Skin of body (tissue), 2 donors: ENCODE data around the gene BOD1. TPM values are rescaled to one million over a fixed set of nuclear protein-coding genes. Genes with fewer than 3 reads are reported as not detected.

Source experiments
- DNase-seq: peaks from one replicate; lab custom pipeline; 2025; lab: John Stamatoyannopoulos, UW
- total RNA-seq: library from RNA; depleted of rRNA; stranded (reverse); fragments of >200 nt; gene quantifications from one replicate; pipeline ENCODE4 v1.2.3, GENCODE V29; 2014

The BOD1 gene
- total RNA-seq, 1 donor from 2014 or later = 47.4 TPM

DNA sequence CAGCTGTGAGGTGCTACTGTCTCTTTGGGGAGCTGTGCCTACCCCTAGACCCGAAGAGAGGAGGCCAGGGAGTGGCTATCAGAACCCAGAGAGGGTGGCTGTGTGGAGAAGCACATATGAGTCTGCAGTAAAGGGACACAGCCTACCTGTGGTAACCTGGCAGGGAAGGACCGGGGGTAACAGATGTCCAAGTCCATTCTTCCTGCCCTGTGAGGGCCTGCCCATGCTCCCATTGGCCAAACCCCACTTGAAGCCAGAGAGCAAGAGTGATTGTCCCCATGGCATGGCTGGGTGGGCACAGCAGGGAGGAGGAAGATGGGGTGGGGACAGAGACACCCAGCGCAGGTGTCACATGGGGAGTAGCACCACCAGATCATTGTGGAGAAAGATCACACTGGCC lies 39.3 kb downstream of the BOD1 start:
- DNase-seq = no peak

GRCh38 chr5:173575985-173576384 lies 40.5 kb downstream of the BOD1 start:
- DNase-seq = no peak

DNA sequence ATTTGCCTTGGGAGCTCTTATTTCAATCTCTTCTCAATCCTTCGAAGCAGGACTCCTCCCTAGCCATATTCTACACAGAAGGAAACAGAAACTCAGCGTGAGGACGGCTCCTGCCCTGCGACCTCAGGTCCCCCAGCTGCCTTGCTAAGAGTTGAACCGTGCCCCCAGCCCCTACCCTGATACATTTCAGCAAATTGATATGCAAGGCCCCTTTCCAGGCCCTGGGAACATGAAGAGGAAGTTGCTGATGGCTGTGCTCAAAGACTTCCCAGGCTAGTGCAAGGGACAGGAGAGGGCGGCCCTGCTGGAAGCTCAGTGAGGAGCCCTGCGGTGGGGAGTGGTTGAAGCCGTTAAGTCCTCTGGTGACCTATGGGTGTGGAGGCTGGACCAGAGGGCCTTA lies 41.5 kb downstream of the BOD1 start:
- no peak for DNase-seq

DNA sequence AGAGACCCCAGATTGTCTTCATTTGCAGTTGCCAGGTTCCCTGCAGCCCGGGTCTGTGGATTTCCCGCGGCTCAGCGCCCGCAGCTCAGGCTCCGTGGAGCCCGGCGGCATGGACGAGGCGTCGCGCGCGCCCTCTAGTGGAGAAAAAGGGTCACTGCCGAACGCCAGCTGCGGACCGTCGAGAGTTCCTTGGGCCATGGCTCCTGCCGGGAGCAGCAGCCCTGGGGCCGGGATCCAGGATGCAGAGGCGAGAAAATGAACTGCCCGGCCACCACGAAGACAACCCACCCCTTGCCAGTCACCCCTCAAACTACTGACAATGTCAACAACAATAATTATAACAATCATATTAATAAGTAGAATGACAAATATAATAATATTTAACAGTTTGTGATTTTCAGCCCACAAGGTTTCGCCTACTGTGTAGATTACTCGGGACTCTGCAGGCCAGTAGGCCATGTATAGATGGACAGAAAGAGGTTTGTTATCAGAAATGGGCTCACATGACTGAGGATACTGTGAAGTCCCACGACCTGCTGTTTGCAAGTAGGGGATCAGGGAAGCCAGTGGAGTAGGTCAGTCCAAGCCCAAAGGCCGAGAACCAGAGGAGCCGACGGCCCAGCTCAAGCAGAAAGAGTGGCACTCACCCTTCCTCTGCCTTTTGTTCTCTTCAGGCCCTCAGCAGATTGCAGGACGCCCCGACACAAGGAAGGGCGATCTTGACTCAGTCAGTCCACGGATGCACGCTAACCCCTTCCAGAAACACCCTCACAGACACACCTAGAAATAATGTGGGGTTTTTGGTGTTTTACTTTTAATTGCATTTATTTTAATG lies 43.1 kb downstream of the BOD1 start:
- no peak for DNase-seq

DNA sequence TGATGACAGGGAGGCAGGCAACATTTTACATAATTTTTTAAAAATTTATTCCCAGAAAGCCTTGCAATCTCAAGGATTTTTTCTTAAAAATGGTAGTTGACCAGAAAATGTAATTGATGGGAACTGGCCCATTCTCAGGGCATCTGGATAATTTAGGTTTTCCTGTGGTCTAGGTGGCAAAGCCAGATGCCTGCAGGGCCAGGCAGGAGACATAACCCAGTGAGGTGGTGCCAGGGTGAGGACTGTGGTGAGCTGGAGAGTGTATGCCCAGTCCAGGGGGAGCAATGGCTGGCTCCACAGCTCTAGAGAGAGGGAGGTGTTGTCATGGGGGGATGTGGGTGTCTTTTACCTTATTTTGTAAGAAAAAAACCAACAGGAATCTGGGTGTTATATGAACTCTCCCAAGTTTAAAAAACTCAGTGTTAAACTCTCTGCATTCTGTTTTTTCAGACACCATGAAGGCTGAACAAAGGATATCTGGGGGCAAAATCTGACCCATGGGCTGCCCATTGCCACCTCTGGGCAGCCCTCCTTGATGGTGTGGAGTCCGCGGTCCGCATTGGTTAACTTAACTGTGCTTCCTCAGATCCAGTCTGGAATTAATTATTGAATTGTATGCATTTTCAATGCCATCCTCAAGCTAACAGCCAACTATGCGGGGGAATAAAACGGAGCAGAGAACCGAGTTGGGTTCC lies 43.9 kb downstream of the BOD1 start:
- no peak for DNase-seq

GRCh38 chr5:173570321-173571090 lies 45.9 kb downstream of the BOD1 start:
- DNase-seq = no peak

DNA sequence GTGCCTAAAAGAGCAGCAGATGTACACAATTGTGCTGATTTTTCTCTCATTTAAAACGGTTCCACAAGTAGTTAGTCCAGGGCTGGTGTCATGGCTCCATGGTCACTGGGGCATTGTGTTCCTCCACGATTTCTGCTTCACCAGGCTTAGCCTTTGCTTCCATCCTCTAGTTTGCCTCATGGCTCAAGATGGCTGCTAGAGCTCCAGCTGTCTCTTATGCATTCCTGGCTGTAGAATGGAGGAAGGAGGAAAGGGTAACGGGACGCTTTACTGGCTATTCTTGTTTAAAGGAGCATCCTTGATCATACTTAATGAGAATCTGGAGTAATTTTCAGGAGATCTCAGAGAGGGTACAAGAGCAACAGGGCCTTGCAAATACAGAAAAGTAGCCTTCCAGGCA lies 47.7 kb downstream of the BOD1 start:
- no peak for DNase-seq

DNA sequence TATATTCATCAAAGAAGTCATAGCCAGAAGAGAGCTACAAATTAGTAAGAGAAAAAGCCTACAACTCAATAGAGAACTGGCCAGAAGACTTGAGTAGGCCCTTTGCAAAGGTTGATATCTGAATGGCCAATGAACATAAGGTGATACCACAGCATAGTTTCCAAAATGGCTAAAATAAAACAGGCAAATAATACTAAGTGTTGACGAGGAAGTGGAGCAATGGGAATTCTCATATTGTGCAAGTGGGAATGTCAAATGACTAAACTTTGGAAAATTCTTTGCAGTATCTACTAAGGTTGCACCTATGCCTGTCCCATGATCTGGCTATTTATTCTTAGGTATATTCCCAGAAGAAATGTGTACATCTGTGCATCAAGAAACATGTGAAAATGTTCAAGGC lies 48.3 kb downstream of the BOD1 start:
- no peak for DNase-seq

DNA sequence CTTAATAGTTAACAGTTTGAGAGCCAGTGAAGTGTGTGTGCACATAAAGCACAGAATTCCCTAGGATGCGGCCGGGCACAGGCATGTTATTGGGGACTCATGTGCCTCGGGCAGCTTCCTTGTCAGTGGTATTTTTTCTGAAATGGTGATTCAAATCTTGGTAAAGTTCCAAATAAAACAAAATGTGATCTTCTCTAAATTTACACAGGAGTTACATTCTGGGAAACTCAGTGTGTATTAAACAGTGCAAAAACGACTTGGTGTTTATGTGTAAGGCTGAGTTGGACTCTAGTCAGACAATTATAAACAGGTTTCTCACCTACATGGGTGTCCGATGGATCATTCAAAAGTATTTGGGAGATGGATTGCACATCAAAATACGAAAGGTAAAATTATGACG lies 48.9 kb downstream of the BOD1 start:
- no peak for DNase-seq

GRCh38 chr5:173565491-173566072 lies 50.9 kb downstream of the BOD1 start:
- DNase-seq = no peak

DNA sequence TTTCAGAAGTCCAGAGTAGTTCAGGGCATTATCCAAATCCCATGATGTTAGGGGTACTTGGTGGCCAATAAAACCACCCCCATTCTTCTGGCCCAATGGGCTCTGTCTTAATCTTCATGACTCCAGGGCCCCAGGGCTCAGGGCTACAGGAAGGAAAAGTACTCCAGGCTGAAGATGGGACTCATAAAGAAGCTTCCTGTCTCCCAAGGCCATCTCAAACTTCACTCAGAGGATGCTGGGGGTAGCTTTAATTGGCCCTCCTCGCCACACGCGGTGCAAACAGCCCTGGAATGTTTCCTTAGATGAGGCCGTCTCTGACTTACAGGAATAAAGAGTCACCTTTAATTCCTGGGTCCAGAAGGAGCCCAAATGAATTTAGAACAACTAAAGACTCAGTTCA lies 52.3 kb downstream of the BOD1 start:
- DNase-seq = no peak

- DNase-seq = no peak
Observed at GRCh38 chr5:173563246-173563645, 53.2 kb downstream of the BOD1 start.

DNA sequence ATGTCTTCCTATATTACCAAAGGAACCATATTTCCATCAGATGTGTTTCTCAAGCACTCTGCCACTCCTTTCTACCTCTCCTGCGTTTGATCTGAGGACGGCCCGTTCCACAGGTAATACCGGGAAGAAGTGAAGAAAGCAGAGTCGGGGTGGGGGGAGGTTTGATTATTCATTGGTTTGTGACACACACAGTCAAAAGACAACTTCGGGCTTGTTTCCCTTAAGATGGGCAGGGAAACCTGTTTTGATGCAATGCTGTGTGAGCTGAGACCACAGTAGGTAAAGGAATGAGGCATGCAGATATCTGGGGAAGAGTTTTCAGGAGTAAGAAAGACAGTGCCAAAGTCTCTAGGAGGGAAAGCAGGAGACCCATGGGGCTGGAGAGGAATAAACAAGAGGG lies 54.0 kb downstream of the BOD1 start:
- no peak for DNase-seq
